Ishikawa (cell line): ENCODE data around the gene LIX1.

ENCODE experiments used
- EGR1 ChIP-seq: IDR thresholded peaks from 2 replicates; pipeline ENCODE4 v1.6.1; 2012
- FOXM1 ChIP-seq: IDR thresholded peaks from 2 replicates; pipeline ENCODE4 v1.6.1; 2012; ENCODE audit warnings: low read depth, borderline replicate concordance
- MAX ChIP-seq: IDR thresholded peaks from 2 replicates; pipeline ENCODE4 v1.6.1; 2012
- RAD21 ChIP-seq: IDR thresholded peaks from 2 replicates; pipeline ENCODE4 v1.6.1; 2012; ENCODE audit warnings: low read depth
- USF1 ChIP-seq: IDR thresholded peaks from 2 replicates; pipeline ENCODE4 v1.6.1; 2012
- TF ChIP-seq, protein P1 (sequence below): IDR thresholded peaks from 2 replicates; pipeline ENCODE4 v1.6.1; 2012; ENCODE audit warnings: low read depth, mild to moderate bottlenecking

GRCh38 chr5:97181856-97182545, 39.6 kb upstream of the LIX1 start:
- no peak for TF ChIP-seq MAX
- TF ChIP-seq USF1: no peak
- no peak for TF ChIP-seq FOXM1
- TF ChIP-seq, protein P1, sequence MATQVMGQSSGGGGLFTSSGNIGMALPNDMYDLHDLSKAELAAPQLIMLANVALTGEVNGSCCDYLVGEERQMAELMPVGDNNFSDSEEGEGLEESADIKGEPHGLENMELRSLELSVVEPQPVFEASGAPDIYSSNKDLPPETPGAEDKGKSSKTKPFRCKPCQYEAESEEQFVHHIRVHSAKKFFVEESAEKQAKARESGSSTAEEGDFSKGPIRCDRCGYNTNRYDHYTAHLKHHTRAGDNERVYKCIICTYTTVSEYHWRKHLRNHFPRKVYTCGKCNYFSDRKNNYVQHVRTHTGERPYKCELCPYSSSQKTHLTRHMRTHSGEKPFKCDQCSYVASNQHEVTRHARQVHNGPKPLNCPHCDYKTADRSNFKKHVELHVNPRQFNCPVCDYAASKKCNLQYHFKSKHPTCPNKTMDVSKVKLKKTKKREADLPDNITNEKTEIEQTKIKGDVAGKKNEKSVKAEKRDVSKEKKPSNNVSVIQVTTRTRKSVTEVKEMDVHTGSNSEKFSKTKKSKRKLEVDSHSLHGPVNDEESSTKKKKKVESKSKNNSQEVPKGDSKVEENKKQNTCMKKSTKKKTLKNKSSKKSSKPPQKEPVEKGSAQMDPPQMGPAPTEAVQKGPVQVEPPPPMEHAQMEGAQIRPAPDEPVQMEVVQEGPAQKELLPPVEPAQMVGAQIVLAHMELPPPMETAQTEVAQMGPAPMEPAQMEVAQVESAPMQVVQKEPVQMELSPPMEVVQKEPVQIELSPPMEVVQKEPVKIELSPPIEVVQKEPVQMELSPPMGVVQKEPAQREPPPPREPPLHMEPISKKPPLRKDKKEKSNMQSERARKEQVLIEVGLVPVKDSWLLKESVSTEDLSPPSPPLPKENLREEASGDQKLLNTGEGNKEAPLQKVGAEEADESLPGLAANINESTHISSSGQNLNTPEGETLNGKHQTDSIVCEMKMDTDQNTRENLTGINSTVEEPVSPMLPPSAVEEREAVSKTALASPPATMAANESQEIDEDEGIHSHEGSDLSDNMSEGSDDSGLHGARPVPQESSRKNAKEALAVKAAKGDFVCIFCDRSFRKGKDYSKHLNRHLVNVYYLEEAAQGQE: no peak
- no peak for TF ChIP-seq EGR1
- no peak for TF ChIP-seq RAD21
